ENCODE results near the gene MISP.

- TF ChIP-seq POLR2A (IDR thresholded peaks at IDR 0.05) (no peak), CTCF (IDR thresholded peaks at IDR 0.05) (no peak)
Observed at GRCh38 chr19:739998-740715, 10.8 kb upstream of the MISP start.

Measured in breast epithelium (tissue), 3 donors.